IMR-90 (cell line): ENCODE measurements around the gene TMEM50B. TPM values are rescaled to one million over a fixed set of nuclear protein-coding genes. Genes with fewer than 3 reads are reported as not detected.
A peak's percentile ranks its signal among the peaks of the same experiment; 100 is the strongest.

Experiments
- ATAC-seq: fragments of 200-7000 bp; cut with Tn5 transposase; 2 replicates; pipeline ENCODE4 v1.9.1; 2020; ENCODE audit warnings: low read depth, mild to moderate bottlenecking, moderate library complexity
- BruUV-seq: library from RNA; stranded (reverse); fragments of 400-500 nt; replicated peaks from 2 replicates; lab custom pipeline; 2021; lab: Mats Ljungman, UMichigan
- CTCF ChIA-PET: fragments of 300-600 bp; formaldehyde crosslinking; extraction: SDS; loops from one replicate; lab custom pipeline; 2021; ENCODE audit warnings: antibody characterized with exemption; lab: Yijun Ruan, JAX
- POLR2A ChIA-PET: fragments of 300-600 bp; sonication (Branson Sonifier 250); formaldehyde crosslinking; loops from one replicate; lab custom pipeline; 2022; ENCODE audit warnings: antibody characterized with exemption; ENCODE audit not compliant: unreplicated experiment; lab: Charles Lee
- DNase-seq: peaks from one replicate; pipeline ENCODE4 v3.0.0; 2013
- H2AFZ ChIP-seq: replicated peaks from 2 replicates; pipeline ENCODE3; 2013; ENCODE audit warnings: low read length, mild to moderate bottlenecking; ENCODE audit not compliant: poor library complexity
- H2AK5ac ChIP-seq: 2 replicates; pipeline ENCODE4 v1.6.1; 2013; ENCODE audit warnings: low read depth, low read length, inconsistent platforms
- H2AK9ac ChIP-seq: replicated peaks from 2 replicates; pipeline ENCODE3; 2013; ENCODE audit warnings: mild to moderate bottlenecking, low read depth, low read length, moderate library complexity; ENCODE audit not compliant: poor library complexity
- H2BK120ac ChIP-seq: 2 replicates; pipeline ENCODE4 v1.6.1; 2013; ENCODE audit warnings: low read depth, low read length, inconsistent platforms
- H2BK15ac ChIP-seq: 3 replicates; pipeline ENCODE4 v1.6.1; 2013; ENCODE audit warnings: low read depth, low read length, inconsistent platforms
- H2BK20ac ChIP-seq: 2 replicates; pipeline ENCODE4 v1.6.1; 2013; ENCODE audit warnings: low read depth, mild to moderate bottlenecking, inconsistent platforms, low read length, moderate library complexity
- H2BK5ac ChIP-seq: 2 replicates; pipeline ENCODE4 v1.6.1; 2013; ENCODE audit warnings: mild to moderate bottlenecking, low read depth, low read length, inconsistent platforms; ENCODE audit not compliant: poor library complexity, severe bottlenecking
- H3K14ac ChIP-seq: replicated peaks from 2 replicates; pipeline ENCODE4 v1.6.1; 2013; ENCODE audit warnings: low read depth, low read length, inconsistent platforms
- H3K18ac ChIP-seq: 2 replicates; pipeline ENCODE4 v1.6.1; 2013; ENCODE audit warnings: low read depth, low read length, control low read depth
- H3K23ac ChIP-seq: 2 replicates; pipeline ENCODE4 v1.6.1; 2013; ENCODE audit warnings: low read depth, low read length, inconsistent platforms
- H3K27ac ChIP-seq: 2 replicates; pipeline ENCODE4 v1.5.1; 2013; ENCODE audit warnings: mild to moderate bottlenecking, control low read depth, low read length; ENCODE audit not compliant: insufficient read depth
- H3K27me3 ChIP-seq: 2 replicates; pipeline ENCODE4 v1.6.1; 2013; ENCODE audit warnings: low read length; ENCODE audit not compliant: control insufficient read depth, insufficient read depth
- H3K36me3 ChIP-seq: 2 replicates; pipeline ENCODE4 v1.6.1; 2013; ENCODE audit warnings: low read length, mixed read lengths; ENCODE audit not compliant: control insufficient read depth, insufficient read depth
- H3K4ac ChIP-seq: 2 replicates; pipeline ENCODE4 v1.6.1; 2013; ENCODE audit warnings: low read depth, low read length, inconsistent platforms
- H3K4me1 ChIP-seq: 2 replicates; pipeline ENCODE4 v1.6.1; 2013; ENCODE audit warnings: low read length, mixed read lengths; ENCODE audit not compliant: control insufficient read depth, insufficient read depth
- H3K4me2 ChIP-seq: 2 replicates; pipeline ENCODE4 v1.6.1; 2013; ENCODE audit warnings: low read depth, mild to moderate bottlenecking, control low read depth, low read length, moderate library complexity
- H3K4me3 ChIP-seq: 2 replicates; pipeline ENCODE4 v1.5.1; 2013; ENCODE audit warnings: low read depth, mild to moderate bottlenecking, control low read depth, low read length, moderate library complexity; ENCODE audit not compliant: insufficient read depth
- H3K56ac ChIP-seq: 2 replicates; pipeline ENCODE4 v1.6.1; 2013; ENCODE audit warnings: low read length, inconsistent platforms; ENCODE audit not compliant: insufficient read depth; ENCODE audit errors: extremely low read depth
- H3K79me1 ChIP-seq, 2 experiments: 2 replicates each; pipeline ENCODE4 v1.6.1; 2013; ENCODE audit warnings: low read length in 2 of 2, inconsistent platforms in 1 of 2, low read depth in 1 of 2
- H3K9ac ChIP-seq: 2 replicates; pipeline ENCODE4 v1.6.1; 2013; ENCODE audit warnings: low read depth, low read length, control low read depth
- H3K9me1 ChIP-seq: 2 replicates; pipeline ENCODE4 v1.6.1; 2013; ENCODE audit warnings: low read length, inconsistent platforms; ENCODE audit not compliant: insufficient read depth
- H3K9me3 ChIP-seq: 2 replicates; pipeline ENCODE4 v1.6.1; 2013; ENCODE audit warnings: low read length; ENCODE audit not compliant: control insufficient read depth, insufficient read depth
- H4K20me1 ChIP-seq: 2 replicates; pipeline ENCODE4 v1.6.1; 2013; ENCODE audit warnings: low read length, inconsistent platforms; ENCODE audit not compliant: insufficient read depth
- H4K5ac ChIP-seq: 2 replicates; pipeline ENCODE4 v1.6.1; 2013; ENCODE audit warnings: mild to moderate bottlenecking, low read depth, low read length, control low read depth
- H4K8ac ChIP-seq, 2 experiments: 2 replicates each; pipeline ENCODE4 v1.6.1; 2013; ENCODE audit warnings: low read depth in 2 of 2, low read length in 2 of 2, control low read depth in 1 of 2, inconsistent platforms in 1 of 2
- H4K91ac ChIP-seq: 2 replicates; pipeline ENCODE4 v1.6.1; 2013; ENCODE audit warnings: low read depth, low read length, inconsistent platforms; ENCODE audit not compliant: insufficient read depth
- CEBPB ChIP-seq: IDR thresholded peaks from 2 replicates; pipeline ENCODE4 v1.6.1; 2012; ENCODE audit warnings: low read depth, low read length, improper control_type of control experiment
- FOS ChIP-seq: fragments of 150-350 bp; IDR thresholded peaks from 2 replicates; pipeline ENCODE4 v1.6.1; 2016; ENCODE audit warnings: low read depth, low read length
- MAFK ChIP-seq: IDR thresholded peaks from 2 replicates; pipeline ENCODE4 v1.6.1; 2012; ENCODE audit warnings: low read depth, low read length, improper control_type of control experiment
- MAZ ChIP-seq: IDR thresholded peaks from 2 replicates; pipeline ENCODE4 v1.6.1; 2012; ENCODE audit warnings: low read depth, mild to moderate bottlenecking, low read length, improper control_type of control experiment, moderate library complexity, borderline replicate concordance
- WGBS, 2 experiments: methylation state at CpG; one replicate each; pipeline versions ENCODE4 v1.1.5 to v1.1.7; 2013; ENCODE audit warnings: missing lambda C conversion rate in 2 of 2; ENCODE audit not compliant: insufficient read length in 1 of 2; ENCODE audit errors: extremely low coverage in 2 of 2; 5-methylcytosine and 5-hydroxymethylcytosine counted together
- dilution Hi-C: fragments of 300-500 bp; cut with HindIII; formaldehyde crosslinking; loops from one replicate; pipeline ENCODE4 v1.14.3; 2018; ENCODE audit warnings: low sequenced_read_pairs; ENCODE audit not compliant: unreplicated experiment
- in situ Hi-C: fragments of 300-500 bp; cut with MboI; formaldehyde crosslinking; loops from 3 replicates; pipeline ENCODE4 v1.14.3; 2019; ENCODE audit warnings: low sequenced_read_pairs, inconsistent platforms, mixed read lengths
- intact Hi-C: fragments of 100-400 bp; cut with micrococcal nuclease; formaldehyde crosslinking; loops from 2 replicates; pipeline ENCODE4 v1.10.0; 2022
- polyA plus RNA-seq, 3 experiments: library from polyadenylated mRNA; depleted of rRNA; stranded (reverse); fragments of >200 nt; gene quantifications; 2 replicates each; pipeline ENCODE4 v1.2.3, GENCODE V29; 2012; ENCODE audit warnings: low replicate concordance in 1 of 3
- total RNA-seq: library from RNA; depleted of rRNA; stranded (reverse); fragments of >200 nt; gene quantifications from 2 replicates; pipeline ENCODE4 v1.2.3, GENCODE V29; 2012
- TF ChIP-seq, protein P1 (sequence below): fragments of 150-350 bp; IDR thresholded peaks from 2 replicates; pipeline ENCODE4 v1.6.1; 2017; ENCODE audit warnings: mild to moderate bottlenecking, antibody characterized with exemption, low read length, low read depth

TMEM50B gene
- total and polyA plus RNA-seq, 2 of the 4 experiments (the other 2 are of a cell fraction): 10.9 to 25.9 TPM

DNA sequence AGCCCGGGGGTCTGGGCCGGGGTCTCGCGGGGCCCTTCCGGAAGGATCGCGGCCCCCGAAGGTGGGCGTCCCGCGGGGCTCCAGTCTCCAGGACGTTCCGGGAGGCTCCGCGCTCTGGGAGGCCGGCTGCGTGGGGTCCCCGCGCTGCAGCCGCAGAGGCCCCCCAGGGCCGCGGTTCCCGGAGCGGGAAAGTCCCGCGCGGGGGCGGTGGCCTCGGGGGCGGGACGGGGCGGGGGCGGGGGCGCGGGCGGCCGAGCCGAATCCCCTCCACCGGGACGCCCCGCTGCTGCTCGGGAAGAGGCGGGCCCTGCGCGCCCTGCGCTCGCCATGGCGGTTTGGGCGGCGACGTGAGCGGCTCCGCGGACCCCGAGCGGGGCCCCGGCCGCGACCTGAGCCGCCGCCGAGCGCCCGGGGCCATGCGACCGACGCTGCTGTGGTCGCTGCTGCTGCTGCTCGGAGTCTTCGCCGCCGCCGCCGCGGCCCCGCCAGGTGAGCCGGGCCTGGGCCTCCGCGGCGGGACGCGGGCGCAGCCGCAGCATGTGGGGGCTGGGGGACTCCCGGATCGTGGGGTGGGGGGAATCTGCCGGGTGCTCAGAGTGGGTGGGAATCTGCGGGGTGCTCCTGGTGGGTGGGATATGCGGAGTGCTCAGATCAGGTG lies 76.5 kb downstream of the TMEM50B start, which contains the start of gene IFNGR2:
Gene IFNGR2 (plus strand): TSS at position 286 of the 658 bp plus-strand sequence. CDS start 131 bp downstream, at position 417.
- H4K8ac ChIP-seq: peak within 1 kb of the TSS; percentile 46 to 75; a peak in 3 of 4 replicates
- H2BK20ac ChIP-seq: peak within 1 kb of the TSS; percentile 62; the same call in 1 of the 2 replicates
- 1% methylated on average over 29 of the region's 89 CpGs; no CpG with 5 or more reads in 1 of the 2 experiments for WGBS, 2 experiments
- peak within 1 kb of the TSS; percentile 75 for H2BK5ac ChIP-seq
- dilution Hi-C loops (no loop called here), intact Hi-C loops (loop anchor here (10.0 kb wide), 1 partner anchor 58 kb away; no protein-coding TSS in a partner anchor), in situ Hi-C loops (no loop called here)
- no TSS peak for BruUV-seq
- ChIA-PET CTCF (no interaction called here), POLR2A (interaction anchor here (0.6 kb wide), 1 partner anchor 281 kb away, joined by 4 read pairs; no protein-coding TSS in a partner anchor)
- peaks cover 38% of the 10 kb centered on the region for H4K20me1 ChIP-seq
- peaks cover 9 to 38% of the 10 kb centered on the region in 2 experiments for H3K79me1 ChIP-seq
- peak within 1 kb of the TSS; percentile 14; the same call in 1 of the 2 replicates for H3K18ac ChIP-seq
- peaks cover 7% of the 10 kb centered on the region for H3K9me1 ChIP-seq
- DNase-seq (no peak), ATAC-seq (peak; percentile 72)
- peak within 1 kb of the TSS; percentile 66 for H4K5ac ChIP-seq
- H4K91ac ChIP-seq: peak within 1 kb of the TSS; percentile 62
- peak within 1 kb of the TSS; percentile 91 for H2AFZ ChIP-seq
- H3K9me3 ChIP-seq: no peaks in the 10 kb centered on the region
- peaks cover 7% of the 10 kb centered on the region for H3K4me1 ChIP-seq
- H3K56ac ChIP-seq: peak within 1 kb of the TSS; percentile 55
- H3K27me3 ChIP-seq: no peaks in the 10 kb centered on the region
- peak within 1 kb of the TSS; percentile 98 for H2AK5ac ChIP-seq
- peak within 1 kb of the TSS; percentile 97 for H2AK9ac ChIP-seq
- H3K4me2 ChIP-seq: peak within 1 kb of the TSS; percentile 85
- H3K4me3 ChIP-seq: peak within 1 kb of the TSS; percentile 79
- H3K9ac ChIP-seq: peak within 1 kb of the TSS; percentile 87
- H2BK120ac ChIP-seq: peak within 1 kb of the TSS; percentile 73
- H3K27ac ChIP-seq: peak within 1 kb of the TSS; percentile 78
- peak within 1 kb of the TSS; percentile 93 for H3K14ac ChIP-seq
- H2BK15ac ChIP-seq: peak within 1 kb of the TSS; percentile 50; the same call in 2 of the 3 replicates
- H3K36me3 ChIP-seq: peaks cover 4% of the 10 kb centered on the region; the same call in 1 of the 2 replicates
- peak within 1 kb of the TSS; percentile 93 for H3K23ac ChIP-seq
- peak within 1 kb of the TSS; percentile 82 for H3K4ac ChIP-seq
- TF ChIP-seq MAZ (no peak; the same call in 1 of the 2 replicates), CEBPB (no peak), MAFK (no peak), FOS (no peak)
- TF ChIP-seq, protein P1, sequence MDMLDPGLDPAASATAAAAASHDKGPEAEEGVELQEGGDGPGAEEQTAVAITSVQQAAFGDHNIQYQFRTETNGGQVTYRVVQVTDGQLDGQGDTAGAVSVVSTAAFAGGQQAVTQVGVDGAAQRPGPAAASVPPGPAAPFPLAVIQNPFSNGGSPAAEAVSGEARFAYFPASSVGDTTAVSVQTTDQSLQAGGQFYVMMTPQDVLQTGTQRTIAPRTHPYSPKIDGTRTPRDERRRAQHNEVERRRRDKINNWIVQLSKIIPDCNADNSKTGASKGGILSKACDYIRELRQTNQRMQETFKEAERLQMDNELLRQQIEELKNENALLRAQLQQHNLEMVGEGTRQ: no peak
